HepG2 (cell line): ENCODE measurements around the gene MED9. TPM values are rescaled to one million over a fixed set of nuclear protein-coding genes. Genes with fewer than 3 reads are reported as not detected.

Experiments
- LBX2 ChIP-seq: sonication (generic); formaldehyde crosslinking; IDR thresholded peaks from 2 replicates; pipeline ENCODE4 v1.5.0; 2020; ENCODE audit warnings: missing genetic modification reagents, mild to moderate bottlenecking, borderline replicate concordance
- NFAT5 ChIP-seq: sonication (generic); formaldehyde crosslinking; IDR thresholded peaks from 2 replicates; pipeline ENCODE4 v1.4.0; 2020; ENCODE audit warnings: missing genetic modification reagents
- NR2F2 ChIP-seq: IDR thresholded peaks from 2 replicates; pipeline ENCODE4 v1.6.1; 2012; ENCODE audit warnings: low read depth, inconsistent platforms, borderline replicate concordance
- RARG ChIP-seq: sonication (generic); formaldehyde crosslinking; IDR thresholded peaks from 2 replicates; pipeline ENCODE4 v1.4.0; 2020; ENCODE audit warnings: low read depth, mild to moderate bottlenecking, missing genetic modification reagents
- SRSF9 ChIP-seq: fragments of 200-400 bp; formaldehyde crosslinking; IDR thresholded peaks from 2 replicates; pipeline ENCODE4 v1.6.1; 2018; ENCODE audit warnings: borderline replicate concordance, mild to moderate bottlenecking, low read depth, low read length; ENCODE audit not compliant: insufficient read depth, poor library complexity, severe bottlenecking
- SYNCRIP ChIP-seq: fragments of 200-400 bp; formaldehyde crosslinking; IDR thresholded peaks from 2 replicates; pipeline ENCODE4 v1.6.1; 2018; ENCODE audit warnings: mild to moderate bottlenecking, low read depth, low read length; ENCODE audit not compliant: insufficient read depth
- THYN1 ChIP-seq: sonication (generic); formaldehyde crosslinking; IDR thresholded peaks from 2 replicates; pipeline ENCODE4 v1.8.1; 2023; ENCODE audit warnings: low read depth, mild to moderate bottlenecking, moderate library complexity, missing genetic modification reagents, borderline replicate concordance
- YEATS4 ChIP-seq: sonication (generic); formaldehyde crosslinking; IDR thresholded peaks from 2 replicates; pipeline ENCODE4 v1.4.0; 2020; ENCODE audit warnings: missing genetic modification reagents, borderline replicate concordance
- ZEB1 ChIP-seq: IDR thresholded peaks from 2 replicates; pipeline ENCODE4 v1.6.1; 2012; ENCODE audit warnings: mild to moderate bottlenecking, low read depth, inconsistent platforms; ENCODE audit not compliant: insufficient replicate concordance
- ZNF569 ChIP-seq: sonication (generic); formaldehyde crosslinking; IDR thresholded peaks from 2 replicates; pipeline ENCODE4 v1.5.0; 2020; ENCODE audit warnings: mild to moderate bottlenecking, missing genetic modification reagents, moderate library complexity, borderline replicate concordance
- polyA plus RNA-seq, 8 experiments: library from polyadenylated mRNA; depleted of rRNA in 3 of 8; stranded (reverse) in 7 of 8; unstranded in 1 of 8; fragments of >200 nt; fragmentation: Illumina TruSeq in 4 of 8; extraction: Trizol in 4 of 8; gene quantifications; 2 replicates each; pipeline versions ENCODE4 v1.2.1 to v1.2.3, GENCODE V29; 2011 to 2016; ENCODE audit warnings: low read depth in 4 of 8, missing spikeins in 1 of 8, mixed read lengths in 1 of 8; ENCODE audit not compliant: insufficient read depth in 1 of 8
- total RNA-seq, 5 experiments: library from RNA; depleted of rRNA; stranded (reverse); fragments of >200 nt; fragmentation: Illumina TruSeq; extraction: Trizol; gene quantifications; 2 replicates each; pipeline ENCODE4 v1.2.3, GENCODE V29; 2016; ENCODE audit warnings: low read depth in 1 of 5
- TF ChIP-seq, protein P1 (sequence below): sonication (generic); formaldehyde crosslinking; IDR thresholded peaks from 2 replicates; pipeline ENCODE4 v1.5.0; 2020; ENCODE audit warnings: mild to moderate bottlenecking, missing genetic modification reagents
- TF ChIP-seq, protein P2 (sequence below): IDR thresholded peaks from 2 replicates; pipeline ENCODE4 v1.6.1; 2016; ENCODE audit warnings: low read depth, borderline replicate concordance
- TF ChIP-seq, protein P3 (sequence below): sonication (generic); formaldehyde crosslinking; IDR thresholded peaks from 2 replicates; pipeline ENCODE4 v1.4.0; 2020; ENCODE audit warnings: missing genetic modification reagents, borderline replicate concordance
- TF ChIP-seq, protein P4 (sequence below): sonication (generic); formaldehyde crosslinking; IDR thresholded peaks from 2 replicates; pipeline ENCODE4 v1.5.0; 2020; ENCODE audit warnings: missing genetic modification reagents

The MED9 gene
- total and polyA plus RNA-seq, 2 of the 13 experiments (the other 11 are each of a cell fraction or from before 2014, with no cell fraction given) = 11.9 to 15.1 TPM

DNA sequence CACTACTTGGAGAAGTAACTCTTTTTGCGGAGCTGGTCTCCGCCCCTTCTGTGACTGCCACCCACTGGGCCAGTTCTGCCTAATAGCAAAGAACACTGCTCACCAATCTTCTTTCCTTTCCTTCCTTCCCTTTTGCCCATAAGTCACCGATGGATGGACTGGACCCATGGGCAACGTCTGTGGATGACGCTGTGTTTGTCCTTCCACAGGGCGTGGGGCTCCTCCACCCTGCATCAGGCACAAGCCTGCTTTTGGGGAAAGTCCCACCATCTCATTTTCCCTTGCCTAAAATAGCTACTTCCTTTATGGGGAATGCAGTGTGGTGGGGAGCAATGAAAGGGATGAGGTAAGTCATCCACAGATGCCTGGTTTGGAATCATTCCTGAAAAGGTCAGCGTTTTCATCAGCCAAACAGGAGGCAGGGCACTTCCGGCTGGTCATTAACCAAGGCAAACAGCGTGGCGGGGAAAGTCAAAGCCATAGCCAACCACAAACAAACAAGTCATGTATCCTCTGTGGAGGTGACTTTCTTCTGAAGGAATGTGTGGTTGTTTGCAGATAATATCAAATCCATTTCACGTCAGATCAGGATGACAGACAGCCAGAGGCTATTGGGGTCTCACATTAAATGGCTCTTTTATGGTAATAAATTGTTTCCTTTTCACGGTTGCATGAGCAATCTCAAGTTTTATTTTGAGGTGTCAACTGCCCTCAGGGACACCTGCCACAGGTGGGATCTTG is 30.7 kb upstream of the MED9 start (continued):
- TF ChIP-seq NFAT5 (CRISPR knock-in tag) = no peak
- TF ChIP-seq, protein P1, sequence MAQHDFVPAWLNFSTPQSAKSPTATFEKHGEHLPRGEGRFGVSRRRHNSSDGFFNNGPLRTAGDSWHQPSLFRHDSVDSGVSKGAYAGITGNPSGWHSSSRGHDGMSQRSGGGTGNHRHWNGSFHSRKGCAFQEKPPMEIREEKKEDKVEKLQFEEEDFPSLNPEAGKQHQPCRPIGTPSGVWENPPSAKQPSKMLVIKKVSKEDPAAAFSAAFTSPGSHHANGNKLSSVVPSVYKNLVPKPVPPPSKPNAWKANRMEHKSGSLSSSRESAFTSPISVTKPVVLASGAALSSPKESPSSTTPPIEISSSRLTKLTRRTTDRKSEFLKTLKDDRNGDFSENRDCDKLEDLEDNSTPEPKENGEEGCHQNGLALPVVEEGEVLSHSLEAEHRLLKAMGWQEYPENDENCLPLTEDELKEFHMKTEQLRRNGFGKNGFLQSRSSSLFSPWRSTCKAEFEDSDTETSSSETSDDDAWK (CRISPR knock-in tag) = no peak
- TF ChIP-seq, protein P2, sequence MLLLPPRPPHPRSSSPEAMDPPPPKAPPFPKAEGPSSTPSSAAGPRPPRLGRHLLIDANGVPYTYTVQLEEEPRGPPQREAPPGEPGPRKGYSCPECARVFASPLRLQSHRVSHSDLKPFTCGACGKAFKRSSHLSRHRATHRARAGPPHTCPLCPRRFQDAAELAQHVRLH = no peak
- no peak for TF ChIP-seq SRSF9
- TF ChIP-seq RARG (CRISPR knock-in tag) = no peak
- peak; percentile 96 for TF ChIP-seq NR2F2
- peak; percentile 76; the same call in 1 of the 2 replicates for TF ChIP-seq YEATS4 (CRISPR knock-in tag)
- TF ChIP-seq, protein P3, sequence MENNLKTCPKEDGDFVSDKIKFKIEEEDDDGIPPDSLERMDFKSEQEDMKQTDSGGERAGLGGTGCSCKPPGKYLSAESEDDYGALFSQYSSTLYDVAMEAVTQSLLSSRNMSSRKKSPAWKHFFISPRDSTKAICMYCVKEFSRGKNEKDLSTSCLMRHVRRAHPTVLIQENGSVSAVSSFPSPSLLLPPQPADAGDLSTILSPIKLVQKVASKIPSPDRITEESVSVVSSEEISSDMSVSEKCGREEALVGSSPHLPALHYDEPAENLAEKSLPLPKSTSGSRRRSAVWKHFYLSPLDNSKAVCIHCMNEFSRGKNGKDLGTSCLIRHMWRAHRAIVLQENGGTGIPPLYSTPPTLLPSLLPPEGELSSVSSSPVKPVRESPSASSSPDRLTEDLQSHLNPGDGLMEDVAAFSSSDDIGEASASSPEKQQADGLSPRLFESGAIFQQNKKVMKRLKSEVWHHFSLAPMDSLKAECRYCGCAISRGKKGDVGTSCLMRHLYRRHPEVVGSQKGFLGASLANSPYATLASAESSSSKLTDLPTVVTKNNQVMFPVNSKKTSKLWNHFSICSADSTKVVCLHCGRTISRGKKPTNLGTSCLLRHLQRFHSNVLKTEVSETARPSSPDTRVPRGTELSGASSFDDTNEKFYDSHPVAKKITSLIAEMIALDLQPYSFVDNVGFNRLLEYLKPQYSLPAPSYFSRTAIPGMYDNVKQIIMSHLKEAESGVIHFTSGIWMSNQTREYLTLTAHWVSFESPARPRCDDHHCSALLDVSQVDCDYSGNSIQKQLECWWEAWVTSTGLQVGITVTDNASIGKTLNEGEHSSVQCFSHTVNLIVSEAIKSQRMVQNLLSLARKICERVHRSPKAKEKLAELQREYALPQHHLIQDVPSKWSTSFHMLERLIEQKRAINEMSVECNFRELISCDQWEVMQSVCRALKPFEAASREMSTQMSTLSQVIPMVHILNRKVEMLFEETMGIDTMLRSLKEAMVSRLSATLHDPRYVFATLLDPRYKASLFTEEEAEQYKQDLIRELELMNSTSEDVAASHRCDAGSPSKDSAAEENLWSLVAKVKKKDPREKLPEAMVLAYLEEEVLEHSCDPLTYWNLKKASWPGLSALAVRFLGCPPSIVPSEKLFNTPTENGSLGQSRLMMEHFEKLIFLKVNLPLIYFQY (CRISPR knock-in tag) = peak; percentile 39; the same call in 1 of the 2 replicates
- TF ChIP-seq LBX2 (CRISPR knock-in tag) = no peak
- TF ChIP-seq THYN1 = no peak
- TF ChIP-seq ZNF569 (CRISPR knock-in tag) = no peak
- TF ChIP-seq SYNCRIP = no peak
- TF ChIP-seq, protein P4, sequence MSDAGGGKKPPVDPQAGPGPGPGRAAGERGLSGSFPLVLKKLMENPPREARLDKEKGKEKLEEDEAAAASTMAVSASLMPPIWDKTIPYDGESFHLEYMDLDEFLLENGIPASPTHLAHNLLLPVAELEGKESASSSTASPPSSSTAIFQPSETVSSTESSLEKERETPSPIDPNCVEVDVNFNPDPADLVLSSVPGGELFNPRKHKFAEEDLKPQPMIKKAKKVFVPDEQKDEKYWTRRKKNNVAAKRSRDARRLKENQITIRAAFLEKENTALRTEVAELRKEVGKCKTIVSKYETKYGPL (CRISPR knock-in tag) = peak; percentile 65; the same call in 1 of the 2 replicates
- peak; percentile 85 for TF ChIP-seq ZEB1
